CD4-positive, alpha-beta memory T cell (primary cell): Measurements from ENCODE around the gene KIF13A. TPM values are rescaled to one million over a fixed set of nuclear protein-coding genes. Genes with fewer than 3 reads are reported as not detected.

ENCODE experiments used
- CTCF ChIA-PET: fragments of 350-600 bp; sonication (Branson Sonifier 250); formaldehyde crosslinking; loops from one replicate; lab custom pipeline; 2021; ENCODE audit warnings: inconsistent platforms; ENCODE audit not compliant: partially characterized antibody; lab: Charles Lee
- POLR2A ChIA-PET: fragments of 350-600 bp; sonication (Branson Sonifier 250); formaldehyde crosslinking; loops from one replicate; lab custom pipeline; 2021; ENCODE audit not compliant: partially characterized antibody; lab: Charles Lee
- DNase-seq, 5 donors: peaks; one replicate each; pipeline versions ENCODE4 v3.0.0 to v3.0.0-alpha.2; 2020 to 2022; ENCODE audit warnings: mixed read lengths in 1 of 5
- H3K27ac ChIP-seq: one replicate; pipeline ENCODE4 v1.7.0; 2013; ENCODE audit warnings: low read depth, low read length
- H3K27me3 ChIP-seq: 2 replicates; pipeline ENCODE4 v1.7.0; 2013; ENCODE audit warnings: mild to moderate bottlenecking, low read length, moderate library complexity; ENCODE audit not compliant: insufficient read depth
- H3K36me3 ChIP-seq: 2 replicates; pipeline ENCODE4 v1.7.0; 2013; ENCODE audit warnings: mild to moderate bottlenecking, low read length, moderate library complexity; ENCODE audit not compliant: insufficient read depth
- H3K4me1 ChIP-seq: 2 replicates; pipeline ENCODE4 v1.7.0; 2013; ENCODE audit warnings: mild to moderate bottlenecking, low read length, moderate library complexity; ENCODE audit not compliant: insufficient read depth
- H3K4me3 ChIP-seq, 2 donors: one replicate each; pipeline ENCODE4 v1.7.0; 2013; ENCODE audit warnings: low read length in 2 of 2, mild to moderate bottlenecking in 1 of 2
- H3K9me3 ChIP-seq, 2 donors: one replicate each; pipeline ENCODE4 v1.7.0; 2013; ENCODE audit warnings: low read length in 2 of 2, control low read depth in 1 of 2; ENCODE audit not compliant: control insufficient read depth in 1 of 2
- H3K27ac Mint-ChIP-seq, 7 donors: one replicate each; pipeline ENCODE4 v1.8.0; 2020 to 2021; ENCODE audit warnings: mixed read lengths in 7 of 7, mild to moderate bottlenecking in 6 of 7, inconsistent platforms in 3 of 7, moderate library complexity in 3 of 7
- H3K27me3 Mint-ChIP-seq, 2 donors: one replicate each; pipeline ENCODE4 v1.8.0; 2020 to 2021; ENCODE audit warnings: mixed read lengths in 2 of 2
- H3K36me3 Mint-ChIP-seq, 2 donors: one replicate each; pipeline ENCODE4 v1.8.0; 2020 to 2021; ENCODE audit warnings: mixed read lengths in 2 of 2, inconsistent platforms in 1 of 2, mild to moderate bottlenecking in 1 of 2
- H3K4me1 Mint-ChIP-seq, 4 donors: one replicate each; pipeline ENCODE4 v1.8.0; 2020 to 2021; ENCODE audit warnings: mixed read lengths in 4 of 4, mild to moderate bottlenecking in 1 of 4
- H3K4me3 Mint-ChIP-seq, 8 donors: one replicate each; pipeline ENCODE4 v1.8.0; 2020 to 2021; ENCODE audit warnings: mixed read lengths in 8 of 8, mild to moderate bottlenecking in 7 of 8, moderate library complexity in 6 of 8, inconsistent platforms in 3 of 8
- H3K9me3 Mint-ChIP-seq, 8 donors: one replicate each; pipeline ENCODE4 v1.8.0; 2020 to 2021; ENCODE audit warnings: mixed read lengths in 8 of 8, mild to moderate bottlenecking in 5 of 8, inconsistent platforms in 3 of 8, moderate library complexity in 1 of 8
- intact Hi-C: fragments of 100-400 bp; cut with micrococcal nuclease; formaldehyde crosslinking; loops from one replicate; pipeline ENCODE4 v1.15.1; 2023
- polyA plus RNA-seq, 2 donors: library from polyadenylated mRNA; unstranded; fragments of 300-500 nt; fragmentation: Illumina TruSeq; gene quantifications; one replicate each; pipeline ENCODE4 v1.2.3, GENCODE V29; 2021
- total RNA-seq, 2 experiments: library from RNA; stranded (reverse); gene quantifications; one replicate each; pipeline ENCODE4 v1.2.3, GENCODE V29; 2021

The KIF13A gene
- total and polyA plus RNA-seq, 4 experiments from 2014 or later: 0.61 to 1.7 (median 1.5) TPM; not detected in 1

DNA sequence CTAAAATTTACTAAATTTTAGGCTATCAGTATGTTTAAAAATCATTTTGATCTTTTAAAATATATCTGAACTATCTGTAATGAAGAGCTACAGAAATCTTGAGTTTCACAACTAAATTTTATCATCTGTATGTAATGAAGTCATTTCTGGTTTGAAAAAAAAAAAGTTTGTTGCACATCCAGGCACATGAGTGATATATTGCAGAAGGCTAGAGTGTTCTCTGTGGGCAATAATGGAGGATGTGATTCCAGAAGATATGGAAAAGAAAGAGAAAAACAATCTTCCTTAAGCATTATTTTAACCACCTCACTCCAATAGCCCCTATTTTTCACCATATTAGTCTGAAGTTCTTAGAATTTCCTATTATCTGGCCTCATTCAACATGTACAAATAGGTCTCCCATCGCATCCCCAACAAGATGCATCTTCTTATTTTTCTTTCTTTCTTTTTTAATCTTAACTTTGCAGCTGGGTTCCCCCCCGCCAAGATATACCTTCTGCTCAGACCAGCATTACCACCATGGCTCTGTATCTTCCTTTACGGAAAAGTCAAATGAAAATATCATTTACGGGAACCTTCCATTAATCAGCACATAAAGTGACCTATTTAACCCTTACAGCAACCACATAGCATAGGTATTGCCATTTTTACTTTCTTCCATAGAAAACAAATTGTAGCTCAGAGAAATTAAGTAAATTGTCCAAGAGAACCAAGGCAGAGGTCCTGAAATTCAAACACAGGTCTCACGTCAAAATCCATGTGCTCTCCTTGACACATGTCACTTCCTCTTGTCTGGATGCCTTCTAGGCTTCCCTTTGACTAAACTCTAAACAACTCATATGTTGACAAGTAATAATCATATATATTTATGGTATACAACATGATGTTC lies 116.9 kb downstream of the KIF13A start:
- intact Hi-C loops: no loop called here
- ChIA-PET CTCF (no interaction called here), POLR2A (no interaction called here)
- no peak overlapping the region for H3K27ac Mint-ChIP-seq
- no peak overlapping the region for H3K4me3 Mint-ChIP-seq
- no peaks in the 10 kb centered on the region for H3K36me3 Mint-ChIP-seq
- H3K4me3 ChIP-seq: no peak overlapping the region
- no peaks in the 10 kb centered on the region for H3K4me1 Mint-ChIP-seq
- no peak overlapping the region for H3K27ac ChIP-seq
- H3K4me1 ChIP-seq: no peaks in the 10 kb centered on the region
- no peaks in the 10 kb centered on the region for H3K9me3 Mint-ChIP-seq
- no peak for DNase-seq
- peaks cover 7% of the 10 kb centered on the region in 2 donors for H3K27me3 Mint-ChIP-seq
- H3K27me3 ChIP-seq: peaks cover 3% of the 10 kb centered on the region
- no peaks in the 10 kb centered on the region for H3K9me3 ChIP-seq
- H3K36me3 ChIP-seq: no peaks in the 10 kb centered on the region

DNA sequence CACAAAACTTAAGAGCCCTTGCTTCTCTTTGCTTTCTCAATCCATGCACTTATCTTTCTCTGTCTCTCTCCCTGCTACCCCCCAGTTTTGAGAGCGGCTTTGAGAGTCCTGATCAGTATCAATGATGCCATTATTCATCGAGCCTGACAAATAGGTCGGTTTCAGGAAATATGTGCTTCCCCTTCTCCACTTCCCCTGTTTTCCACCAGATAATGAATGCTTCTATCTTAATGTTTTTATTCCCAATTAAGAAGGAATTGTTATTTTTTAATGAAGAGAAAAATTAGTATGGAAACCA lies 117.7 kb downstream of the KIF13A start:
- no peak for DNase-seq
- Mint-ChIP-seq H3K4me3 (no peak overlapping the region), H3K4me1 (no peaks in the 10 kb centered on the region), H3K9me3 (no peaks in the 10 kb centered on the region), H3K27me3 (peaks cover 7% of the 10 kb centered on the region in 2 donors), H3K36me3 (no peaks in the 10 kb centered on the region), H3K27ac (no peak overlapping the region)
- ChIA-PET CTCF (no interaction called here), POLR2A (no interaction called here)
- Histone ChIP-seq H3K4me3 (no peak overlapping the region), H3K4me1 (no peaks in the 10 kb centered on the region), H3K27me3 (peaks cover 3% of the 10 kb centered on the region), H3K36me3 (no peaks in the 10 kb centered on the region), H3K9me3 (no peaks in the 10 kb centered on the region), H3K27ac (no peak overlapping the region)
- intact Hi-C loops: no loop called here

DNA sequence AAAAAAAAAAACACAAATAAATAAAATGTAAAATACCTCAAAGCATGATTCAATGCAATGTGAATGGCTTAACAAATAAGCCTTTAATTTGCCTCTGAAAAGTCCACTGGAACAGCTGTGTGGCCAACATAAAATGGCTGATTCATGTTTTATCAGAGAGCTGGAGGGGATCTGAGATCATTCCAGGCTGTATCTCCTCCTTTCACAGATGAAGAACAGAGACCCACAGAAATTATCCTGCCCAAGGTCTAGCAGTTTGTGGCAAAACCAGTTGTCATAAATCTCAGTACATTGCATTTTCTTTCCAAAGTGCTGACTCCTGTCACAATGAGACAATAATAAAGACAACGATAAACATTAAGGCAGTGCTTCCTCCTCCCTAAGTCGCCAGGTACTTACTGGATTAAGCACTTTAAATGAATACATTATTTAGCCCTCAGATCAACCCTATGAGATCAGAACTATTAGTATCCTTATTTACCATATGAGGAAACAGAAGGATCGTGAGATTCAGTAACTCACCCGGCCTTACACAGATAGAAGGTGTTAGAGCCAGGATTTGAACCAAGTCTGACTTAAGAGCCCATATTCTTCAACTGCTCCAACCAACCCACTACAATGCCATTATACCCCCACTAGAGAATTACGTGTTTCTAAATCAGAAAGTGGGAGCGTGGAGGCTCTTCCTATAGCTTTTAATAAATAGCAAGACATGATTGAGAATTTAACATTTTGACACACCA lies 118.3 kb downstream of the KIF13A start:
- DNase-seq: no peak
- intact Hi-C loops: no loop called here
- Histone ChIP-seq H3K4me3 (no peak overlapping the region), H3K27ac (no peak overlapping the region), H3K36me3 (no peaks in the 10 kb centered on the region), H3K9me3 (no peaks in the 10 kb centered on the region), H3K27me3 (peaks cover 3% of the 10 kb centered on the region), H3K4me1 (no peaks in the 10 kb centered on the region)
- ChIA-PET POLR2A (no interaction called here), CTCF (no interaction called here)
- Mint-ChIP-seq H3K4me1 (no peaks in the 10 kb centered on the region), H3K27me3 (peaks cover 7 to 9% of the 10 kb centered on the region in 2 donors), H3K27ac (no peak overlapping the region), H3K4me3 (no peak overlapping the region), H3K9me3 (no peaks in the 10 kb centered on the region), H3K36me3 (no peaks in the 10 kb centered on the region)

DNA sequence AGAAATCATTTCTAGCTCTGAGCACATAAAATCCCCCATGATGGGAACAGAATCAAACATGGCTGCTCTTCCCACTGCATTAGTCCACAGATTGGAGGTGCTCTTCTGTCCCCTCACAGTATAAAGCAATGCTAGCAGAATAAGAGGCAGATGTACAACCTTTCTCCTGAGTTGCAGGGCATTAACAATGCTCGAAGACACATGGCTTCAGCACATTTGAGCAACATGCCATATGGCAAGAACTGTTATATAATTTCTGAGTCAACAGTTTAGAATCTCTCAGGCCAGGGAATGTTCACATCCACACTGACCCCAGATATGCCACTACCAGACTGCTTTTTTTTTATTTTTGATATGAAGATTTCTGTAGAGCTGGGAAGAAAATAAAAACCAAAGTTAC lies 119.6 kb downstream of the KIF13A start:
- H3K27ac Mint-ChIP-seq: no peak overlapping the region
- ChIA-PET CTCF (no interaction called here), POLR2A (no interaction called here)
- H3K4me3 Mint-ChIP-seq: no peak overlapping the region
- H3K27me3 Mint-ChIP-seq: peaks cover 7 to 12% of the 10 kb centered on the region in 2 donors
- no peak for DNase-seq
- Histone ChIP-seq H3K4me1 (no peaks in the 10 kb centered on the region), H3K27me3 (peaks cover 3% of the 10 kb centered on the region), H3K4me3 (no peak overlapping the region), H3K9me3 (no peaks in the 10 kb centered on the region), H3K27ac (no peak overlapping the region), H3K36me3 (no peaks in the 10 kb centered on the region)
- no peaks in the 10 kb centered on the region for H3K36me3 Mint-ChIP-seq
- intact Hi-C loops: no loop called here
- no peaks in the 10 kb centered on the region for H3K4me1 Mint-ChIP-seq
- no peaks in the 10 kb centered on the region for H3K9me3 Mint-ChIP-seq

DNA sequence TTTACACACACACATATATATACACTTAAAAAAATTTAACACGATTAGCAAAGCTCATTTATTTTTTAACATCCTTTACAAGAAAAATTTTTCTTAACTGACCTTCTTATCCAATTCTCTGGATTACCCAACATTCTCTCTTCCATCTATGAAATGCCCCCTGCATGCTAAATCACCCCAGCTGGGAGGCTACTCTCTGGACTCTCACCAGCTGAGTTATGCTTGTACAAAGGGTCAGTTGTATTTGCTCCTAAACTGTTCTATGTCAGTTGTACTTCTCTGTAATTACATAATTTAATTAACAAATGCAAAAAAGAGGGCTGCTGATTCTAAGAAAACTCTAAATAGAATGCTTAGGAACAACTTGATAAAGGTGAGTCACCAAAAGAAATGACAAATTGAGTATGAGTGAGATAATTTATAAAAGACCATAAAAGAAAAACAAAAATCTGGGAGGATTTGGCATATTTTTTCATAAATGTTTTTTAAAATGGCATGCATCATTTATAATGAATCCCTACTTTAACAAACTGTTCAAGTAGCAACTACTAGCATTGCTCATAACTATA lies 120.5 kb downstream of the KIF13A start:
- POLR2A ChIA-PET: no interaction called here
- CTCF ChIA-PET: no interaction called here
- Histone ChIP-seq H3K9me3 (no peaks in the 10 kb centered on the region), H3K27ac (no peak overlapping the region), H3K27me3 (peaks cover 3% of the 10 kb centered on the region), H3K4me1 (no peaks in the 10 kb centered on the region), H3K36me3 (no peaks in the 10 kb centered on the region), H3K4me3 (no peak overlapping the region)
- H3K36me3 Mint-ChIP-seq: no peaks in the 10 kb centered on the region
- H3K9me3 Mint-ChIP-seq: no peaks in the 10 kb centered on the region
- no peak for DNase-seq
- no peak overlapping the region for H3K4me3 Mint-ChIP-seq
- intact Hi-C loops: no loop called here
- H3K27me3 Mint-ChIP-seq: peaks cover 7 to 12% of the 10 kb centered on the region in 2 donors
- H3K27ac Mint-ChIP-seq: no peak overlapping the region
- no peaks in the 10 kb centered on the region for H3K4me1 Mint-ChIP-seq

DNA sequence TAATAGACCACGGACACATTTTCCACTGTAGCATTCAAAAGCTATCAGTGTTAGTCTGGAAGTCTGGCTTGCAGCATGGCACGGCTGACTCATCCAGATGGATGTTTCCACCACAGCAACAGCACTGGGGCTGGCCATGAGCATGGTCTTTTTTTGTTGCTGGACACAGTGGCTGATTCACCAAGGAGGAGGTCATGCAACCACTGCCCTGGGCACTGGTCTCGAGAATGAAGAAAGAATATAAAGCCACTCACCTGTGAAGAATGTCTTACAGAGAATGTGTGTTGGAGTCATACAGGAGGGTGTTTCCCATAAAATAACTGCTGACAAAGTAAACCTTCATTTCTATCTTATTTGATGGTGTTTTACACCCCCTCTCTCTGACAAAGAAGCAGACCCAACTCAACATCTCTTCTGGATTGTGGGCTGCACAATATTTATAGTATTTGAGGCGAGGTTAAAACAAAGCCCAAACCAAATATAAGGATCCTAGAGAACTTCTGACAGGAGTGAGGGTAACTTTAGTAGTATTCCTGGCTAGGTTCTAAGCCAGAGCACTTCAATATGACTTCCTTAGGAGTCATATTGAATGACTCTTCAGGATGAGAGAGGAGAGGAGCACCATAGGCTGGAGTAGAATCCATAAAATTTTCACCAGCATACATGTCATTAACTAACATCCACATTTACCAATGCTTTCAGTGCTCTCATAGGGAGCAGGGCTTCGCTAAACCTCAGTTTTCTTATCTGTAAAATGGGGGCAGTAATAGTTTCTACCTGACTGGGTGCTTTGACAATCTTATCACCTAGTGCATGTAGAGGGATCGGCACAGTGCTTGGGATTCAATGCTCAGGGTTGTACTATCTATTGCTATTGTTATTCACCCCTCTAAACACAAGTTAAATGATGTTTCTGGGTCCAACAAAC lies 121.4 kb downstream of the KIF13A start:
- Histone ChIP-seq H3K4me3 (no peak overlapping the region), H3K36me3 (no peaks in the 10 kb centered on the region), H3K27ac (no peak overlapping the region), H3K4me1 (no peaks in the 10 kb centered on the region), H3K9me3 (no peaks in the 10 kb centered on the region), H3K27me3 (no peaks in the 10 kb centered on the region)
- POLR2A ChIA-PET: no interaction called here
- no peak overlapping the region for H3K4me3 Mint-ChIP-seq
- no peak overlapping the region for H3K27ac Mint-ChIP-seq
- no peaks in the 10 kb centered on the region for H3K4me1 Mint-ChIP-seq
- H3K9me3 Mint-ChIP-seq: no peaks in the 10 kb centered on the region
- CTCF ChIA-PET: no interaction called here
- H3K27me3 Mint-ChIP-seq: peaks cover 5 to 12% of the 10 kb centered on the region in 2 donors
- intact Hi-C loops: no loop called here
- H3K36me3 Mint-ChIP-seq: no peaks in the 10 kb centered on the region
- no peak for DNase-seq

DNA sequence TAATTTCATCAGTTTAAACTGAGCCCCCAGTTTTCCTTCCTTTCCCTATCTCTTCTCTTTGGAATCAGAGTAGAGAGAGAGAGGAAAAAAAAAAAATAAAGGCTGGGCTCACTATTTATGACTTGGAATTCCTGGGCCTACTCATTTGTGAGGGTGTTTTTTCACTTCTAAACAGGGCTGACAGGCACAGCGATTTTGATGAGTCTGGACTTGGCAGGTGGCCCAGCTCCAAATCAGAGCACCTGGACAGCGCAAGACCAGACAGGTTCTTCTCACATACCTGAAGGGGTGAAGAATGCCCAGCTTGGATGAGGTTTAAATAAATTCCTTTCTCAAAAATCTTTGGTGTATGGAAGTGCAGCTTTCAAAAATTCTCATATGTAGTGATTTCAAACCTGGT lies 122.2 kb downstream of the KIF13A start:
- H3K36me3 ChIP-seq: no peaks in the 10 kb centered on the region
- H3K36me3 Mint-ChIP-seq: no peaks in the 10 kb centered on the region
- no peaks in the 10 kb centered on the region for H3K4me1 Mint-ChIP-seq
- no peak overlapping the region for H3K27ac Mint-ChIP-seq
- no peak overlapping the region for H3K27ac ChIP-seq
- H3K4me3 ChIP-seq: no peak overlapping the region
- intact Hi-C loops: no loop called here
- H3K9me3 Mint-ChIP-seq: no peaks in the 10 kb centered on the region
- no peaks in the 10 kb centered on the region for H3K9me3 ChIP-seq
- no peaks in the 10 kb centered on the region for H3K27me3 ChIP-seq
- no peaks in the 10 kb centered on the region for H3K4me1 ChIP-seq
- POLR2A ChIA-PET: no interaction called here
- CTCF ChIA-PET: no interaction called here
- H3K4me3 Mint-ChIP-seq: no peak overlapping the region
- no peak for DNase-seq
- peaks cover 5 to 12% of the 10 kb centered on the region in 2 donors for H3K27me3 Mint-ChIP-seq
